Activated naive CD8-positive, alpha-beta T cell (primary cell): ENCODE measurements around the gene MSRB3.

ENCODE experiments used
- H3K27ac Mint-ChIP-seq: one replicate; pipeline ENCODE4 v1.8.0; 2021; ENCODE audit warnings: mixed read lengths
- H3K27me3 Mint-ChIP-seq: one replicate; pipeline ENCODE4 v1.8.0; 2021; ENCODE audit warnings: mixed read lengths
- H3K36me3 Mint-ChIP-seq: one replicate; pipeline ENCODE4 v1.8.0; 2021; ENCODE audit warnings: mixed read lengths
- H3K4me1 Mint-ChIP-seq: one replicate; pipeline ENCODE4 v1.8.0; 2021; ENCODE audit warnings: low read depth, mixed read lengths
- H3K4me3 Mint-ChIP-seq: one replicate; pipeline ENCODE4 v1.8.0; 2021; ENCODE audit warnings: mild to moderate bottlenecking, mixed read lengths
- H3K9me3 Mint-ChIP-seq: one replicate; pipeline ENCODE4 v1.8.0; 2021; ENCODE audit warnings: low read depth, mixed read lengths

MSRB3 gene

DNA sequence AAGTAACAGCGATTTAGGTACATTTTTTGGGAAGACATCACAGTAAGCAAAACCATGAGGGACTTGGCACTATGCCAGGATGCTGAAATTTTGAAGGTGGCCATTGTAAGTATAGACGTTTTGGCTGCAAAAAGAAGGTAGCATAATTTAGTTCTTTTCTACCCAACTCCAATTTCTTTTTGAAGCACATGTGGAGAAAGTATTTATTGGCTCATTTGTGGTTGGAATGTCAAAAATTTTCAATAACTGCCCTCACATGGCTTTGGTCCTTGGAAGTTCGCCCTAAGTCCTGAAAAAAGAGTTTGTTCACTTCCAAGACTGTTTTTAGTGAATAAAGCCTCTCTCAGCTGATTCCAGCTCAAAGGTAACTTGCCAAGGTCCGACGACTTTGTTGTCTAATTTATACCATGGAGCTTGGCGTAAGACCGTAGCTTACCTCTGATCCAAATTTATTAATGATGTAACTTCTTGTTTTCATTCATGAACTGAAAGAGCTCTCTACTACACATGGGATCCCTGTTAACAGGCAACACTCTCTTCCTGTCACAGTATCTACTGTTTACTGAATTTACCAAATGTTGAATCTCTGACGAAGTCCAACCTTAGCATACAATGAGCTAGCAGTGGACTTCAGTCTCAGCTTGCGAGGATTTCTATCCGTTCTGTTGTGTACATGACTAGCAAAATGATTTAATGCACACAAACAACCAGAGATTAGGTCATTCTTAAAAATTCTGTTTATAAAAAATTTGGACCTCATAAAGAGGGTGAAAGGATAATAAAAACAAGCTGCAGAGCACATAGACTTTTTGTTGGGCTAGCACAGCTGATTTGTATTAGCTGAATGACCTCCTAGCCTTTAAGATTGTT is 49.0 kb downstream of the MSRB3 start:
- H3K9me3 Mint-ChIP-seq, result no peaks in the 10 kb centered on the region

DNA sequence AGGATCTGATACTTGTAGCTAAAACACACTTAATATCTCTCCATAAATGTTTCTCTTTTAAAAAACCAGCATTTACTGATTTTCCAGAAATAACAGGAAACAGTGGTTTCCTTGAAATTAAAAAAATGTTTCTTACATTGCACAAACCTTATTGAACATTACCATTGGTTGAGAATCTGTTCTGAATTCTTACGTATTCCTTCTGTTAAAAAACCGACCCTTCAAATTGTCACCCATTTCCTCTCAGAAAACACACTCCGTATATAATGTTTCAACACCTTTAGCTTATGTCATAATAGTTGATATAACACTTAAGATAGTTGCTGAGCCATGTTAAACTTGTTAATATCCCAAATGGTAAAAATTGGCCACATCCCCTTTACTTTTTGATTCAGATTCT is 51.2 kb downstream of the MSRB3 start:
- Mint-ChIP-seq H3K4me3 (no peak overlapping the region), H3K36me3 (no peaks in the 10 kb centered on the region), H3K9me3 (no peaks in the 10 kb centered on the region), H3K4me1 (no peaks in the 10 kb centered on the region), H3K27ac (no peak overlapping the region), H3K27me3 (peaks cover 12% of the 10 kb centered on the region)

More for the DNA sequence above, 49.0 kb downstream of the MSRB3 start:
- H3K4me1 Mint-ChIP-seq, result no peaks in the 10 kb centered on the region
- H3K27ac Mint-ChIP-seq, result no peak overlapping the region
- no peak overlapping the region for H3K4me3 Mint-ChIP-seq
- H3K27me3 Mint-ChIP-seq, result peaks cover 9% of the 10 kb centered on the region
- no peaks in the 10 kb centered on the region for H3K36me3 Mint-ChIP-seq

DNA sequence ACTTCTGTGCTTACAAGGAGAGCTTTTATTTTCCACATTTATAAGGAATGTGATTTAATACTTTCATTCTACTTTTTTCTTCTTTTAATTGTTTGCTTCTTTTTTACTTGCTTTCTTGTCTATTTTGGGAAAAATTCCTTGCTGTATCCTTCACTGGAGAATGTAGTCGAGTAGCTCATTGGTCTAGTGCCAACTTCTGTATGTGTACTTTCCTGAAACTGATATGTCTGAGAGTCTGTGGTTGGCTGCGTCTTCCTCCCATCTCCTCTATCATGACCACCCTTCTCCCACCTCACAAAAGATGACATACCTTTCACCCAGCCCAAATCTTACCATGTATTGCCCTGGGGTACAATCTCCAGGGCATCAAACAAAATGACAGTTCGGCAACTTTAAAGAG is 51.8 kb downstream of the MSRB3 start:
- H3K4me1 Mint-ChIP-seq, result no peaks in the 10 kb centered on the region
- H3K4me3 Mint-ChIP-seq, result no peak overlapping the region
- no peak overlapping the region for H3K27ac Mint-ChIP-seq
- H3K36me3 Mint-ChIP-seq, result no peaks in the 10 kb centered on the region
- H3K9me3 Mint-ChIP-seq, result no peaks in the 10 kb centered on the region
- peaks cover 12% of the 10 kb centered on the region for H3K27me3 Mint-ChIP-seq

- Mint-ChIP-seq H3K9me3 (no peaks in the 10 kb centered on the region), H3K4me1 (no peaks in the 10 kb centered on the region), H3K27me3 (peaks cover 12% of the 10 kb centered on the region), H3K4me3 (no peak overlapping the region), H3K36me3 (no peaks in the 10 kb centered on the region), H3K27ac (no peak overlapping the region)
Measured at GRCh38 chr12:65331456-65331855, 53.0 kb downstream of the MSRB3 start.

- Mint-ChIP-seq H3K4me1 (no peaks in the 10 kb centered on the region), H3K36me3 (no peaks in the 10 kb centered on the region), H3K27ac (no peak overlapping the region), H3K27me3 (peaks cover 14% of the 10 kb centered on the region), H3K4me3 (no peak overlapping the region), H3K9me3 (no peaks in the 10 kb centered on the region)
Measured at GRCh38 chr12:65333649-65334048, 55.2 kb downstream of the MSRB3 start.

- H3K9me3 Mint-ChIP-seq, result no peaks in the 10 kb centered on the region
- no peaks in the 10 kb centered on the region for H3K4me1 Mint-ChIP-seq
- H3K27me3 Mint-ChIP-seq, result peaks cover 14% of the 10 kb centered on the region
- H3K4me3 Mint-ChIP-seq, result no peak overlapping the region
- no peaks in the 10 kb centered on the region for H3K36me3 Mint-ChIP-seq
- no peak overlapping the region for H3K27ac Mint-ChIP-seq
Measured at GRCh38 chr12:65334521-65334920, 56.0 kb downstream of the MSRB3 start.

GRCh38 chr12:65335021-65335714 is 56.7 kb downstream of the MSRB3 start:
- Mint-ChIP-seq H3K4me3 (no peak overlapping the region), H3K9me3 (no peaks in the 10 kb centered on the region), H3K4me1 (no peaks in the 10 kb centered on the region), H3K27me3 (peaks cover 11% of the 10 kb centered on the region), H3K36me3 (no peaks in the 10 kb centered on the region), H3K27ac (no peak overlapping the region)

DNA sequence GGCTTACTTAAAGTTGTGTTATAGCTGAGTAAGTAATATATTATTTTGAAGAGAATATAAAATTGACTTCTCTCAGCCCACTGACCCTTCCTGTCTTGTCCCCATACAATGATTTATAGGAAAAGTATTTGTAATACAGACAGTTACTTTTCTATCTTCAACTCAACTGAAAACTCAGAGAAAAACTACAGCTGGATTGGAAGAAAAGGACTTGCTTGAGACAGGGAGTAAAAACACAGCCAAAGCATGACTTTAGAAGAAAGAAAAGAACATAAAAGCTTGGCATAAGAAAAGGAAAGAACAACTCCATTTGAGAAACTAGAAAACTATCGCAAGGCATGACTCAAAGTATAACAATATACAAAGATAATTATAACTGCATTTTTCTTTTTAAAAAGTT is 57.5 kb downstream of the MSRB3 start:
- H3K27ac Mint-ChIP-seq, result no peak overlapping the region
- H3K4me1 Mint-ChIP-seq, result no peaks in the 10 kb centered on the region
- no peaks in the 10 kb centered on the region for H3K9me3 Mint-ChIP-seq
- no peaks in the 10 kb centered on the region for H3K36me3 Mint-ChIP-seq
- H3K4me3 Mint-ChIP-seq, result no peak overlapping the region
- H3K27me3 Mint-ChIP-seq, result peaks cover 11% of the 10 kb centered on the region

- H3K27ac Mint-ChIP-seq, result no peak overlapping the region
- H3K36me3 Mint-ChIP-seq, result no peaks in the 10 kb centered on the region
- H3K27me3 Mint-ChIP-seq, result peaks cover 2% of the 10 kb centered on the region
- H3K4me3 Mint-ChIP-seq, result no peak overlapping the region
- H3K4me1 Mint-ChIP-seq, result no peaks in the 10 kb centered on the region
- no peaks in the 10 kb centered on the region for H3K9me3 Mint-ChIP-seq
Measured at GRCh38 chr12:65339161-65339560, 60.7 kb downstream of the MSRB3 start.

DNA sequence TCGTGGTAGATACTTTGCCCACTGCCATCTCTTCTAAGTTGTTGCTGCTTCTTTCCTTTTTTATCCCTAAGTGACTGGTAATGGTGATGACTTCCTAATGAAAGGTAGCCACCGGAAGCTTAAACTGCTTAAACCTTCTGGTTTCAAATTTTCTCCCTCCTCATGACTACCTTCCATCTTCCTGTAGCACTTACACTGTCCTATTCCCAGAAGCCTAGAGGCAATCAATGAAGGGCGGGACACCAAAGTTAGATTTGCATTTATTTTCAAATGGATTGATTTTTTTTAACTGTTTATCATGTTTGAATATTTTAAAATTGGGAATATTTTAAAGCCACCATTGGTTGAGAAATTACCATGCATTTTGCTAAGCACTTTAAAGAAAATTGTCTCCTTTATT is 64.7 kb downstream of the MSRB3 start:
- H3K36me3 Mint-ChIP-seq, result no peaks in the 10 kb centered on the region
- H3K9me3 Mint-ChIP-seq, result peaks cover 3% of the 10 kb centered on the region
- no peak overlapping the region for H3K4me3 Mint-ChIP-seq
- H3K4me1 Mint-ChIP-seq, result no peaks in the 10 kb centered on the region
- no peak overlapping the region for H3K27ac Mint-ChIP-seq
- H3K27me3 Mint-ChIP-seq, result no peaks in the 10 kb centered on the region

- H3K27ac Mint-ChIP-seq, result no peak overlapping the region
- peaks cover 3% of the 10 kb centered on the region for H3K9me3 Mint-ChIP-seq
Measured at GRCh38 chr12:65343801-65344200, 65.3 kb downstream of the MSRB3 start.

DNA sequence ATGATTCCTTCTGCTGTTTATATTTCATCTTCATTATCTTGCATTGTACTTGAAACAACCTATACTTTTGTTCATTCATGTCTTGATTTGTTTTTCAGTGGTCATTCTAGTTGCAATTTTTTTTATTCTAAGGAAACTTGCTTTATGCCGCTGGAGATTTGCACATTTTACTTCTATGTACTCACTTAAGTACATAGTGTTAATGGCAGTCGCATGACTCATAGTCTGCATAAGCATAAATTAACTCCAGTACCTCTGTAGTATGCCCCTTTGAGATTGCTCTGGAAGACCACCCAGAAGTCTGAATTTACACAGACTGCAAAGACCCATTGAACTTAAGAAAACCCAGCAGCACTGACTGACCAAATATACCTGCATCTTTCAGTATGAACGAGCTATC is 77.0 kb downstream of the MSRB3 start:
- Mint-ChIP-seq H3K4me3 (no peak overlapping the region), H3K27me3 (peaks cover 2% of the 10 kb centered on the region), H3K9me3 (no peaks in the 10 kb centered on the region), H3K4me1 (no peaks in the 10 kb centered on the region), H3K36me3 (no peaks in the 10 kb centered on the region), H3K27ac (no peak overlapping the region)

More at GRCh38 chr12:65343801-65344200, 65.3 kb downstream of the MSRB3 start:
- H3K4me3 Mint-ChIP-seq, result no peak overlapping the region
- no peaks in the 10 kb centered on the region for H3K36me3 Mint-ChIP-seq
- no peaks in the 10 kb centered on the region for H3K4me1 Mint-ChIP-seq
- H3K27me3 Mint-ChIP-seq, result no peaks in the 10 kb centered on the region

GRCh38 chr12:65362234-65363031 is 84.0 kb downstream of the MSRB3 start:
- Mint-ChIP-seq H3K4me1 (no peaks in the 10 kb centered on the region), H3K27me3 (peaks cover 2% of the 10 kb centered on the region), H3K36me3 (no peaks in the 10 kb centered on the region), H3K27ac (no peak overlapping the region), H3K4me3 (no peak overlapping the region), H3K9me3 (no peaks in the 10 kb centered on the region)

DNA sequence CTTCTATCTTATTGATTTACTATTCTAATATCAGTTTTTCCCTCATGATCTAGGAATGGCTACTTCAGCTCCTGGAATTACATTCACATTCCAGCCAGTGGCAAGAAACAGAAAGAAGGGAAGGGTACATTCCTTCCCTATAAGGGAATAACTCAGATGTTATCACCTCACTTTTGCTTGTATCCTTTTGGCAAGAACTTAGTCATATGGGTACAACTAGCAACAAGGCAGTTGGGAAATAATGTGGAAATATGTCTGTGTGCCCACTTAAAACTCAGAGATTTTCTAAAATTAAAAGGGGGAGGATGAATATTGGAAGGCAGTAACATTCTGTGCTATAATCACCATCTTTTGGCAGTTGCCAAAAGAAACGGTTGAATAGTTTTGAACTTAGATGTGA is 85.6 kb downstream of the MSRB3 start:
- no peak overlapping the region for H3K27ac Mint-ChIP-seq
- H3K4me3 Mint-ChIP-seq, result no peak overlapping the region
- no peaks in the 10 kb centered on the region for H3K4me1 Mint-ChIP-seq
- H3K36me3 Mint-ChIP-seq, result no peaks in the 10 kb centered on the region
- no peaks in the 10 kb centered on the region for H3K9me3 Mint-ChIP-seq
- H3K27me3 Mint-ChIP-seq, result no peaks in the 10 kb centered on the region

DNA sequence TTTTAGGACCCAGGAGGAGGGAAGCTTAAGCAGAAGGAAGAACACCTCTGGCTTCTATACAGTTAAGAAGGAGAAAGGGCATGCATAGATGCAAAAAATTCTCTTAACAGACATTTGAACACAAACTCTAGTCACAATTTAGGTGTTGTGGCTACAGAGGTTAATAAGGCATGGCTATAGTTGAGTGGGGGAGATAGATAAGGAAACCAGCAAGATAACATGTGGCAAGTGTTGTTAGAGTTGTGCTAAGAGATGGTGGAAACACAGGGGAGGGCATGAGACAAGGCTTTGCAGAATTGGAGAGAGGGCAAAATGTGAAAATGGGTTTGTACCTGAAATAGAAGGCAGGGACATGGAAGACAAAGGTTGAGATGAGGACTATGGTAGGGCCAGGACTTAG is 88.9 kb downstream of the MSRB3 start:
- H3K27me3 Mint-ChIP-seq, result no peaks in the 10 kb centered on the region
- no peak overlapping the region for H3K4me3 Mint-ChIP-seq
- no peaks in the 10 kb centered on the region for H3K36me3 Mint-ChIP-seq
- no peak overlapping the region for H3K27ac Mint-ChIP-seq
- H3K9me3 Mint-ChIP-seq, result no peaks in the 10 kb centered on the region
- no peaks in the 10 kb centered on the region for H3K4me1 Mint-ChIP-seq
